Brain microvascular endothelial cell (primary cell): Measurements from ENCODE around the gene C1orf56.

Experiments
- DNase-seq: peaks from one replicate; pipeline ENCODE4 v3.0.0-alpha.2; 2020
- H3K27ac ChIP-seq: fragments of 250-450 bp; sonication (Bioruptor Pico); 2 replicates; pipeline ENCODE4 v1.5.1; 2020; ENCODE audit warnings: mild to moderate bottlenecking, moderate library complexity
- H3K27me3 ChIP-seq: fragments of 250-450 bp; sonication (Bioruptor Pico); replicated peaks from 2 replicates; pipeline ENCODE4 v1.5.1; 2020; ENCODE audit warnings: mild to moderate bottlenecking
- H3K36me3 ChIP-seq: fragments of 250-450 bp; sonication (Bioruptor Pico); replicated peaks from 2 replicates; pipeline ENCODE4 v1.5.1; 2020; ENCODE audit warnings: mild to moderate bottlenecking
- H3K4me3 ChIP-seq: 2 replicates; pipeline ENCODE4 v1.5.1; 2011; ENCODE audit warnings: low read depth, mild to moderate bottlenecking, control low read depth, low read length, moderate library complexity
- CTCF ChIP-seq: IDR thresholded peaks from 2 replicates; pipeline ENCODE4 v1.5.1; 2011; ENCODE audit warnings: low read depth, mild to moderate bottlenecking, moderate library complexity, low read length, control low read depth, inconsistent platforms; ENCODE audit errors: missing control alignments
- in situ Hi-C: cut with HindIII; loops from 2 replicates; pipeline ENCODE4 v1.10.0; 2017; ENCODE audit warnings: low sequenced_read_pairs, low pct_ligation_motif_present

The C1orf56 gene

GRCh38 chr1:151047591-151047924 is at the start of gene C1orf56:
Gene C1orf56, plus strand, starts transcription at chr1:151047751. Its CDS starts 97 bp downstream, at chr1:151047848.
- no peak for DNase-seq
- Histone ChIP-seq H3K36me3 (peaks cover 19% of the 10 kb centered on the region), H3K27ac (peak within 1 kb of the TSS; percentile 46), H3K4me3 (peak within 1 kb of the TSS; percentile 72), H3K27me3 (no peaks in the 10 kb centered on the region)
- in situ Hi-C loops = no loop called here
- TF ChIP-seq CTCF = no peak

GRCh38 chr1:150997949-150998348 is 49.6 kb upstream of the C1orf56 start:
- DNase-seq = no peak
- no peak overlapping the region for H3K4me3 ChIP-seq
- peaks cover 3% of the 10 kb centered on the region for H3K36me3 ChIP-seq
- H3K27ac ChIP-seq = no peak overlapping the region
- no peak for TF ChIP-seq CTCF
- in situ Hi-C loops = no loop called here
- H3K27me3 ChIP-seq = no peaks in the 10 kb centered on the region

- Histone ChIP-seq H3K27ac (peak overlapping the region; percentile 75), H3K36me3 (peaks cover 3% of the 10 kb centered on the region), H3K27me3 (no peaks in the 10 kb centered on the region), H3K4me3 (no peak overlapping the region)
- TF ChIP-seq CTCF = no peak
- in situ Hi-C loops = no loop called here
- peak; percentile 84 for DNase-seq
These were observed 48.4 kb upstream of the C1orf56 start for GRCh38 chr1:150999051-150999674.

GRCh38 chr1:150999926-151000325 is 47.6 kb upstream of the C1orf56 start:
- DNase-seq = no peak
- no peaks in the 10 kb centered on the region for H3K27me3 ChIP-seq
- H3K27ac ChIP-seq = peak overlapping the region; percentile 75
- TF ChIP-seq CTCF = no peak
- in situ Hi-C loops = no loop called here
- H3K4me3 ChIP-seq = no peak overlapping the region
- H3K36me3 ChIP-seq = peaks cover 3% of the 10 kb centered on the region

- no peak for TF ChIP-seq CTCF
- Histone ChIP-seq H3K27me3 (no peaks in the 10 kb centered on the region), H3K36me3 (peaks cover 3% of the 10 kb centered on the region), H3K27ac (no peak overlapping the region), H3K4me3 (no peak overlapping the region)
- in situ Hi-C loops = no loop called here
- no peak for DNase-seq
These were observed 47.1 kb upstream of the C1orf56 start for GRCh38 chr1:151000408-151000807.

- no peaks in the 10 kb centered on the region for H3K27me3 ChIP-seq
- peaks cover 3% of the 10 kb centered on the region for H3K36me3 ChIP-seq
- TF ChIP-seq CTCF = no peak
- DNase-seq = no peak
- in situ Hi-C loops = no loop called here
- no peak overlapping the region for H3K4me3 ChIP-seq
- no peak overlapping the region for H3K27ac ChIP-seq
These were observed 45.9 kb upstream of the C1orf56 start for GRCh38 chr1:151001602-151002001.
